Stomach (tissue), 9 donors: Measurements from ENCODE around the gene CCNQ. TPM values are rescaled to one million over a fixed set of nuclear protein-coding genes. Genes with fewer than 3 reads are reported as not detected.
A peak's percentile ranks its signal among the peaks of the same experiment; 100 is the strongest.

ENCODE experiments used
- DNase-seq, 2 donors: peaks; one replicate each; pipeline versions ENCODE4 v3.0.0 to v3.0.0-alpha.2; 2013 to 2019
- H3K27ac ChIP-seq, 5 donors: fragments of 200-600 bp in 4 of 5; sonication (generic) in 4 of 5; one replicate each; pipeline ENCODE4 v1.5.1; 2013 to 2019; ENCODE audit warnings: mild to moderate bottlenecking in 1 of 5, moderate library complexity in 1 of 5
- H3K27me3 ChIP-seq, 3 donors: fragments of 200-600 bp; sonication (generic); one replicate each; pipeline ENCODE4 v1.5.1; 2017 to 2019; ENCODE audit warnings: mixed run types in 1 of 3
- H3K36me3 ChIP-seq, 4 donors: fragments of 200-600 bp; sonication (generic); 1 replicate in 3 of 4; 2 replicates in 1 of 4; pipeline ENCODE4 v1.5.1; 2016 to 2019
- H3K4me1 ChIP-seq, 4 donors: fragments of 200-600 bp; sonication (generic); one replicate each; pipeline ENCODE4 v1.5.1; 2016 to 2019
- H3K4me3 ChIP-seq, 4 donors: fragments of 200-600 bp; sonication (generic) in 3 of 4; one replicate each; pipeline ENCODE4 v1.5.1; 2016 to 2019; ENCODE audit warnings: mild to moderate bottlenecking in 1 of 4
- H3K9me3 ChIP-seq, 4 donors: fragments of 200-600 bp; sonication (generic); one replicate each; pipeline ENCODE4 v1.5.1; 2016 to 2019
- CTCF ChIP-seq, 7 experiments: fragments of 450-650 bp in 4 of 7; fragments of 200-600 bp in 3 of 7; sonication (generic) in 3 of 7; IDR thresholded peaks; one replicate each; pipeline ENCODE4 v1.5.1; 2016 to 2019; ENCODE audit warnings: antibody characterized with exemption in 7 of 7, control low read depth in 2 of 7, mild to moderate bottlenecking in 1 of 7
- EP300 ChIP-seq: sonication (generic); formaldehyde crosslinking; IDR thresholded peaks from one replicate; pipeline ENCODE4 v1.6.1; 2017; ENCODE audit warnings: antibody characterized with exemption
- POLR2A ChIP-seq, 4 donors: fragments of 450-650 bp; IDR thresholded peaks; one replicate each; pipeline ENCODE4 v1.6.1; 2016; ENCODE audit warnings: antibody characterized with exemption in 4 of 4, control low read depth in 2 of 4, mild to moderate bottlenecking in 1 of 4, moderate library complexity in 1 of 4
- POLR2AphosphoS5 ChIP-seq, 3 donors: sonication (generic); formaldehyde crosslinking; IDR thresholded peaks; one replicate each; pipeline ENCODE4 v1.6.1; 2016; ENCODE audit warnings: antibody characterized with exemption in 3 of 3
- WGBS, 5 donors: extraction: QIAGEN DNeasy Blood & Tissue Kit in 3 of 5; methylation state at CpG; one replicate each; pipeline versions ENCODE4 v1.1.5 to v1.1.7; 2013 to 2018; 5-methylcytosine and 5-hydroxymethylcytosine counted together
- intact Hi-C: fragments of 100-400 bp; cut with DNase I; formaldehyde crosslinking; loops from one replicate; pipeline ENCODE4 v1.15.1; 2023; ENCODE audit warnings: low total_unique reads
- polyA plus RNA-seq, 3 donors: library from polyadenylated mRNA; stranded (reverse); fragments of 200-250 nt; gene quantifications; one replicate each; pipeline ENCODE4 v1.2.3, GENCODE V29; 2013
- total RNA-seq, 5 donors: library from RNA; depleted of rRNA; stranded (reverse); fragments of >200 nt; gene quantifications; one replicate each; pipeline versions ENCODE4 v1.1.0 to v1.2.3, GENCODE V29; 2014 to 2016
- donor health status: healthy with polysubstance abuse.
- donor health status: Bipolar disorder and iron deficiency.
- donor health status: healthy.

The CCNQ gene
- total and polyA plus RNA-seq, 8 donors = 0.58 to 55.4 (median 26.2) TPM; not detected in 1

- WGBS, 5 donors = 23 to 43% (median 38%) methylated on average over 8 to 10 of the region's 10 CpGs
- no peak overlapping the region for H3K27ac ChIP-seq
- no peaks in the 10 kb centered on the region for H3K36me3 ChIP-seq
- no peak overlapping the region for H3K4me3 ChIP-seq
- intact Hi-C loops = no loop called here
- H3K27me3 ChIP-seq = peaks cover 29 to 86% (median 81%) of the 10 kb centered on the region in 3 donors
- H3K9me3 ChIP-seq = peaks cover 0 to 4% (median 0%) of the 10 kb centered on the region in 4 donors
- no peak for TF ChIP-seq EP300
- no peak for TF ChIP-seq POLR2A (IDR thresholded peaks at IDR 0.05)
- peaks cover 0 to 43% (median 40%) of the 10 kb centered on the region in 4 donors for H3K4me1 ChIP-seq
- peak in 1 of 2 donors; percentile 10 for DNase-seq
These were observed 47.1 kb upstream of the CCNQ start for GRCh38 chrX:153645921-153646488.

GRCh38 chrX:153645151-153645550 is 46.2 kb upstream of the CCNQ start:
- Histone ChIP-seq H3K27me3 (peaks cover 31 to 89% (median 89%) of the 10 kb centered on the region in 3 donors), H3K9me3 (peaks cover 0 to 4% (median 0%) of the 10 kb centered on the region in 4 donors), H3K36me3 (no peaks in the 10 kb centered on the region), H3K4me3 (no peak overlapping the region), H3K4me1 (peaks cover 0 to 43% (median 40%) of the 10 kb centered on the region in 4 donors), H3K27ac (no peak overlapping the region)
- intact Hi-C loops = no loop called here
- 43 to 74% (median 51%) methylated on average over 4 to 6 of the region's 6 CpGs for WGBS, 5 donors
- no peak for DNase-seq
- TF ChIP-seq CTCF (IDR thresholded peaks at IDR 0.05) (no peak), POLR2A (IDR thresholded peaks at IDR 0.05) (no peak), POLR2AphosphoS5 (IDR thresholded peaks at IDR 0.05) (no peak), EP300 (no peak)

GRCh38 chrX:153644356-153645125 is 45.6 kb upstream of the CCNQ start:
- no peak overlapping the region for H3K27ac ChIP-seq
- H3K27me3 ChIP-seq = peaks cover 29 to 96% (median 85%) of the 10 kb centered on the region in 3 donors
- peaks cover 0 to 43% (median 40%) of the 10 kb centered on the region in 4 donors for H3K4me1 ChIP-seq
- no peak for TF ChIP-seq EP300
- TF ChIP-seq CTCF (IDR thresholded peaks at IDR 0.05) = no peak
- TF ChIP-seq POLR2A (IDR thresholded peaks at IDR 0.05) = no peak
- no peak for TF ChIP-seq POLR2AphosphoS5 (IDR thresholded peaks at IDR 0.05)
- no peak overlapping the region for H3K4me3 ChIP-seq
- intact Hi-C loops = no loop called here
- peaks cover 0 to 4% (median 0%) of the 10 kb centered on the region in 4 donors for H3K9me3 ChIP-seq
- no peaks in the 10 kb centered on the region for H3K36me3 ChIP-seq
- WGBS, 5 donors = 7 to 41% (median 27%) methylated on average over 10 to 41 of the region's 46 CpGs
- peak in 1 of 2 donors; percentile 10 for DNase-seq

GRCh38 chrX:153643431-153644351 is 44.8 kb upstream of the CCNQ start:
- Histone ChIP-seq H3K27ac (no peak overlapping the region), H3K4me3 (peak overlapping the region in 3 of 4 donors; percentile 8 to 32 (median 20)), H3K36me3 (no peaks in the 10 kb centered on the region), H3K27me3 (peaks cover 29 to 92% (median 77%) of the 10 kb centered on the region in 3 donors), H3K4me1 (peaks cover 0 to 43% (median 40%) of the 10 kb centered on the region in 4 donors), H3K9me3 (peaks cover 0 to 4% (median 0%) of the 10 kb centered on the region in 4 donors)
- no peak for TF ChIP-seq POLR2A (IDR thresholded peaks at IDR 0.05)
- TF ChIP-seq POLR2AphosphoS5 (IDR thresholded peaks at IDR 0.05) = no peak
- peak in 1 of 7 experiments; percentile 7 for TF ChIP-seq CTCF (IDR thresholded peaks at IDR 0.05)
- 1 to 40% (median 5%) methylated on average over 16 to 73 of the region's 84 CpGs for WGBS, 5 donors
- peak in 1 of 2 donors; percentile 50 for DNase-seq
- intact Hi-C loops = no loop called here
